HG02759 (cell line): ENCODE results near the gene NKD1.

Source experiments
- ATAC-seq: cut with Tn5 transposase; IDR thresholded peaks from one replicate; pipeline ENCODE4 v1.9.1; 2021; ENCODE audit warnings: mild to moderate bottlenecking, moderate library complexity; ENCODE audit not compliant: unreplicated experiment

NKD1 gene

GRCh38 chr16:50598256-50598894 lies 50.2 kb downstream of the NKD1 start:
- no peak for ATAC-seq

DNA sequence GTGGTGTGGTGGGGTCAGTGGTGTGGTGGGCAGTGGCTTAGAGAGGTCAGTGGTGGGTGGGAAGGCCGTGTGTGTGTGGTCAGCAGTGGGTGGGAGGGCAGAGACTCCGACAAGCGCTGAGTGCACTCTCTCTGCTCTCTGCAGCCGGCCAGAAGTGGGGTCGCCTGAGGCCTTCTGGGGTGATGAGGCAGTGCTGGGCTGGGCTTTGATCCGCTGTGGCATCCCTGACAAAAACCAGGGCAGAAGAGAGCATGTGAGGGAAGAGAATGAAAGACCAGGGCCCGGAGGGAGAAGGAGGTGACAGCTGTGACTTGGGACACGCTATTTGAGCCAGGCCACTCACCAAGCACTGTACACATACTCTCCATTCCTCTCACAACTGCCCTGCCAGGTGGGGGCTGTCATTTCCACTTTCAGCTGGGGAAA lies 50.8 kb downstream of the NKD1 start:
- ATAC-seq, result no peak

GRCh38 chr16:50599494-50599893 lies 51.3 kb downstream of the NKD1 start:
- ATAC-seq, result no peak

DNA sequence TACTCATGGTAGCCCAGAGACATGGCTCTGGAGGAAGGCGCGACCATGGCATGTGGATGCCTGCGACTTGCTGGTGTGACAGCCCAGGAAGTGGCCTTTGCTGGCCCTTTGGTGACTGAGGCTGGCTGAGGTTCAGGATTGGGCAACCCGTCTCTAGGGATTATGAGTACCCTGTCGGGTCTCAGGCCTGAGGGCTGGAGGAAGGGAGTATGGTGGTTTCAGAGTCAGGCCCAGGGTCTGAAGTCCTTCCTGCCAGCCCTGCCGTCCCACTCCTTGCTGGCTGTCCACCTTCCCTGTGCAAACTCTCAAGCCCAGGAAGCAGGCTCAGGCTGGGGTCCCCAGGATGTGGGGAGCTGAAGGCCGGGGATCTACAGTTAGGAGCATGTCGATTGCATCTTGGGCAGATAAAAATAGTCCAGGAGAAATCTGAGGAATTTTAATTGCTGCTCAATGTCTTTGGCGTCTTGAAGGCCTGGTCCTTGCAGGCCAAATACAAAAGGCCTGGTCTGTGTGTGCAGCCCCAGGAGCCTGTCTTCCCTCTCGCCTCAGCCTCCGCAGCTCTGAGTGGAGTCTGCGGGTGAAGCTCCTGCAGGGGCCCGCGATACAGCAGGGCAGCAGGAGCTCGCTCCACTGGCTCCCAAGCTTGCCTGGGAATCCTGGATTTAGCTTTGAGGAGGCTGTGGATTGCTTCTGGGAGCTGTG lies 52.5 kb downstream of the NKD1 start:
- no peak for ATAC-seq

DNA sequence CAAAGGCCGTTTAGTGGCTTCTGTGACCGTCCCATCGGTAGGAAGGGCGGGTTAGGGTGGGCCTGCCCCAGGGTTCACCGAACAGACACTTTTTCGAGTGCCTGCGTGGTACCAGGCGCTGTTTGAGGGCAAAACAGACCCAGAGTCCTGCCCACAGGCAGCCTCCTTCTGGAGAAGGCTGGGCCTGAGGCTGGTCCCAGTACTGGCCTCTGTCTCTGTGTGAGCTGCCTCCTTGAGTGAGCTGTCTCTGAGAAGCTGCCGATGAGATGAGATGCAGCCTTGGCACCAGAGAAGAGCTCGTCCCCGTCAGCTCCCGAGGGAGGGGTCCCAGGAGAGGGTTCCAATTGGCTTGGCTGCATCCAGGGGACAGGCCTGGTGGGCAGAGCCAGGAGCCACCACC lies 53.1 kb downstream of the NKD1 start:
- ATAC-seq, result no peak

- no peak for ATAC-seq
Measured at GRCh38 chr16:50602126-50602525, 53.9 kb downstream of the NKD1 start.

DNA sequence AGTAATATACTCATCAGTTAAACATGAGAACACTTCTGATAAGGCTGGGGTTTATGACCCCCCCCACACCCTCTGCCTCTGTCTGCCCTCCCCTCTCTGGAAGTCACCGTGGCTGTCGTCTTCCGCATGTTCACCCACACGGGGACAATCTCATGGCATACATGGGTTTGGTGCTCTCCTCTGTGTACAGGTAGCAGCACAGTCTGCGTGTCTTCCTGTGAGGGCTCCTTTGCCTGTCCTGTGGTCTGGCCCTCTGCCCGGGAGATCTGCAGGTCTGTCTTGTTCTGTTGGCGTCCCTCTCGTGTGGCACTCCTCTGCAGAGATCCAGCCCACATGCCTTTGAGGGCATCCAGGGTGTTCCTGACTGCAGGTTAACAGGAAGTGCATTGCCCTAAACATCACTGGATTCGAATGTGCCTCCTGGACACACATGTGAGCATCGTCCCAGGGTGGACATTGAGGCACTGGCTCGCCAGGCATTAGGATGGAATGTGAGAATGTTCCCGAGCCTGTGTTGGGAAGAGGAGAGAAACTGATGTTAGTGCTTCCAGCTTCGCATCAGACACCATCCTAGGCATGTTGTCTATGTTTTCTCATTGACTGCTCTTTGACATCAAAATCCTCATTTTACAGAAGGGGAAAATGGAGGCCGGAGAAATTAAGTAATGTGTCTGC lies 54.5 kb downstream of the NKD1 start:
- no peak for ATAC-seq

- ATAC-seq, result no peak
Measured at GRCh38 chr16:50603206-50604064, 55.2 kb downstream of the NKD1 start.

DNA sequence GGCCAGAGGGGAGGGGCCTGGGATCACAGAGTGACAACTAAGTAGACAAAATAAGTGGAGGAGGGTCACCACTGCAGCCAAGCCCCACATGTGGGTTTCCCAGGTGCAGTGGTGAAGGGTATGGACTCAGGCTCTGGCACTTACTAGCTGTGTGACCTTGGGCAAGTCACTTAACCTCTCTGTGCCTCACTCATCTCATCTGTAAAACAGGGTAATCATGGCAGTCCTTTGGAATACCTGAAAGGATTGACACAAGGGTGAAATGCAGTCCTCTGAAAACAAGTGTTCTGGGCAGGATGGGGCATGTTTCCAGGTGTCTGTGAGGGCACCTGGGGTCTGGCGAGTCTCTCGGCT lies 55.8 kb downstream of the NKD1 start:
- ATAC-seq, result no peak

DNA sequence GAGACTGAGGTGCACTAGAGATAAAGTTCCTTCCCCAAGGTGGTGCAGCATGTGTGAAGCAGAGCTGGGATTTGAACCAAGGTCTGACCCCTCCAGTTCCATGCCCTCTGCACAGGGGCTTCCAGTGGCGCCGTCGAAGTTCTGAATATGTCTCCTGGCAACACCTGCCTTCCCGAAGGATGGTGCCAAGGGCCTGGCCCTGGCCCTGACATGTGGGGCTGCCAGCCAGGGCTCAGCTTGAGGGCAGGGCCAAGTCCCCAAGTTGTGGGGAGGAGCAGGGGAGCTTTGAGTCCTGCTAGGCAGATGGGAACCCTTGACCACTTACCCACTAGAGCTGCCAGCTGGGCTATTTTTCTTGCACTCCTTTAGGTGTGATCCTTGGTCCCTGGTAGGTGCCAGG lies 56.4 kb downstream of the NKD1 start:
- no peak for ATAC-seq

GRCh38 chr16:50605733-50606430 lies 57.7 kb downstream of the NKD1 start:
- ATAC-seq, result no peak

GRCh38 chr16:50606431-50607050 lies 58.3 kb downstream of the NKD1 start:
- ATAC-seq, result no peak

DNA sequence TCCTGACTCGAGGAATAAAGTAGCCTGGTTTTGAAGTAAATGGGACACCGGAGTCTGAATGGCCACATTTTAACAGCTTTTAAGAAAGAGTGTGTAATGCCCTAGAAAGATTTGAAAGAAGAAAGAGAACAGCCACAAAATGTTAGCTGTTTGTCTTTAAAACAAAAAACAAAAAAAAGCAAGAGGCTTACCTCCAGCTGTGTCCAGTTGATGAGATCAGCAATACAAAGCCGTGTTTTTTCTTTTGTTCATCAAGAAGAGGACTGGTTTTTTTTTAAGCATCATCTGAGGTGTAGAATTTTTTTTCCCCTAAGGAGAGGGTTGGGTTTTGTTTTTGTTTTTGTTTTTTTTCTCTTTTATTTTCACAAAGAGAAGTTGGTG lies 58.8 kb downstream of the NKD1 start:
- no peak for ATAC-seq

GRCh38 chr16:50607447-50607846 lies 59.3 kb downstream of the NKD1 start:
- no peak for ATAC-seq

DNA sequence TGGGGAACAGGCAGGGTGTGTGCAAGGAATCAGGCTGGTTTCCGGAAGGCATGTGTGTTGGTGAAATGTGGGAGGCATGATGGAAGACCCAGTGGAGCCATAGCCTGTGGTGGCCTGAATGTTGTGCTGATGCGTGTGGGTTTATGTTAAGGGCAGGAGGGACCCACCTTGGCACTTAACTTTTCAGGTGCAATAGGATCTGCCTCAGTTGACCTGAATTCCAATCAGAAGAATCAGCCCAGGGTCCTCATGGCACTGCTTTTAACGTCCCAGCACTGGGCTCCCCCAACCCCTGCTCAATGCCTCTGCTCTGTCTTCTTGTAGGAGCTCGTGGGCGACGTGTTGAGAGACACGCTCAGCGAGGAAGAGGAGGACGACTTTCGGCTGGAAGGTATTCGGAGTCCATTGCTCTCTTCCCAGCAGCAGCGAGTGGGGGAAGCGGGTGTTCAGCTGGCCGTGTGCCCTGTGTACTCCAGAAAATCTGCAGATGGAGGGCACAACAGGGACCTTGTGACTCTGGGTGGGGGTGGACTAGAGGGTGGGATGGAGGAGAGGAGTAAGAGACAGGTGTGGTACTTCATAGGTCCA lies 59.9 kb downstream of the NKD1 start:
- no peak for ATAC-seq

GRCh38 chr16:50609049-50609448 lies 60.9 kb downstream of the NKD1 start:
- ATAC-seq, result no peak

GRCh38 chr16:50609471-50609870 lies 61.3 kb downstream of the NKD1 start:
- ATAC-seq, result no peak

GRCh38 chr16:50610331-50611262 lies 62.4 kb downstream of the NKD1 start:
- ATAC-seq, result no peak
